ENCODE data around the gene STRN.

GRCh38 chr2:36882532-36882931 lies 83.8 kb downstream of the STRN start:
- TF ChIP-seq ESRRG (CRISPR knock-in tag; IDR thresholded peaks at IDR 0.05) (no peak), ZNF565 (CRISPR knock-in tag; conservative IDR thresholded peaks at IDR 0.05; ENCODE audit: low read depth) (no peak), POU6F1 (CRISPR knock-in tag; IDR thresholded peaks at IDR 0.05; ENCODE audit: borderline replicate concordance, low read depth) (no peak), GLIS3 (CRISPR knock-in tag; IDR thresholded peaks at IDR 0.05) (no peak), ZC3H10 (CRISPR knock-in tag; IDR thresholded peaks at IDR 0.05) (no peak), ZFP3 (CRISPR knock-in tag; IDR thresholded peaks at IDR 0.05) (no peak)
- TF ChIP-seq, protein P1, sequence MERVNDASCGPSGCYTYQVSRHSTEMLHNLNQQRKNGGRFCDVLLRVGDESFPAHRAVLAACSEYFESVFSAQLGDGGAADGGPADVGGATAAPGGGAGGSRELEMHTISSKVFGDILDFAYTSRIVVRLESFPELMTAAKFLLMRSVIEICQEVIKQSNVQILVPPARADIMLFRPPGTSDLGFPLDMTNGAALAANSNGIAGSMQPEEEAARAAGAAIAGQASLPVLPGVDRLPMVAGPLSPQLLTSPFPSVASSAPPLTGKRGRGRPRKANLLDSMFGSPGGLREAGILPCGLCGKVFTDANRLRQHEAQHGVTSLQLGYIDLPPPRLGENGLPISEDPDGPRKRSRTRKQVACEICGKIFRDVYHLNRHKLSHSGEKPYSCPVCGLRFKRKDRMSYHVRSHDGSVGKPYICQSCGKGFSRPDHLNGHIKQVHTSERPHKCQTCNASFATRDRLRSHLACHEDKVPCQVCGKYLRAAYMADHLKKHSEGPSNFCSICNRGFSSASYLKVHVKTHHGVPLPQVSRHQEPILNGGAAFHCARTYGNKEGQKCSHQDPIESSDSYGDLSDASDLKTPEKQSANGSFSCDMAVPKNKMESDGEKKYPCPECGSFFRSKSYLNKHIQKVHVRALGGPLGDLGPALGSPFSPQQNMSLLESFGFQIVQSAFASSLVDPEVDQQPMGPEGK (CRISPR knock-in tag; IDR thresholded peaks at IDR 0.05; ENCODE audit: borderline replicate concordance) = no peak
